Neural cell (in vitro differentiated cells): Measurements from ENCODE around the gene DNAJC7. TPM values are rescaled to one million over a fixed set of nuclear protein-coding genes. Genes with fewer than 3 reads are reported as not detected.
"Not testable (repeated sequence)": the region's sequence is repeated elsewhere in the genome, so short reads cannot be mapped to it uniquely, and the experiment has no call there.

Experiments
- H2AFZ ChIP-seq: fragments of 200-600, 300-800 bp; sonication (generic), shearing (Covaris generic); 2 replicates; pipeline ENCODE4 v1.6.0; 2014; ENCODE audit warnings: low read depth, mild to moderate bottlenecking, antibody characterized with exemption, low read length, moderate library complexity
- H3F3A ChIP-seq: fragments of 200-600 bp; shearing (Covaris generic); 2 replicates; pipeline ENCODE4 v1.6.1; 2016; ENCODE audit warnings: mild to moderate bottlenecking, moderate library complexity, mixed read lengths, antibody characterized with exemption, low read length; ENCODE audit not compliant: insufficient read depth, poor library complexity, severe bottlenecking
- H3K27ac ChIP-seq: fragments of 200-600, 300-800 bp; sonication (generic), shearing (Covaris generic); 2 replicates; pipeline ENCODE4 v1.5.1; 2014; ENCODE audit warnings: mild to moderate bottlenecking, low read length, moderate library complexity
- H3K27me3 ChIP-seq: fragments of 300-800, 200-600 bp; sonication (generic), shearing (Covaris generic); 2 replicates; pipeline ENCODE4 v1.6.0; 2014; ENCODE audit warnings: mild to moderate bottlenecking, low read depth, low read length, moderate library complexity; ENCODE audit not compliant: insufficient read depth
- H3K36me3 ChIP-seq: fragments of 300-800, 200-600 bp; sonication (generic), shearing (Covaris generic); 2 replicates; pipeline ENCODE4 v1.5.1; 2014; ENCODE audit warnings: mild to moderate bottlenecking, antibody characterized with exemption, low read length, moderate library complexity; ENCODE audit not compliant: insufficient read depth
- H3K4me2 ChIP-seq: fragments of 300-800, 200-600 bp; sonication (generic), shearing (Covaris generic); 2 replicates; pipeline ENCODE4 v1.6.0; 2014; ENCODE audit warnings: mild to moderate bottlenecking, low read length
- H3K4me3 ChIP-seq: fragments of 300-800, 200-600 bp; sonication (generic), shearing (Covaris generic); 2 replicates; pipeline ENCODE4 v1.5.1; 2014; ENCODE audit warnings: mild to moderate bottlenecking, low read length, moderate library complexity
- H3K79me2 ChIP-seq: fragments of 200-600 bp; shearing (Covaris generic); replicated peaks from 2 replicates; pipeline ENCODE4 v1.6.0; 2014; ENCODE audit warnings: mild to moderate bottlenecking, low read length, moderate library complexity; ENCODE audit not compliant: insufficient read depth
- H3K9ac ChIP-seq: fragments of 300-800, 200-600 bp; sonication (generic), shearing (Covaris generic); 2 replicates; pipeline ENCODE4 v1.6.1; 2016; ENCODE audit warnings: mild to moderate bottlenecking, low read length, mixed read lengths
- H3K9me2 ChIP-seq: fragments of 200-600 bp; shearing (Covaris generic); 2 replicates; pipeline ENCODE4 v1.6.1; 2016; ENCODE audit warnings: mild to moderate bottlenecking, low read length, mixed read lengths; ENCODE audit not compliant: insufficient read depth
- H3K9me3 ChIP-seq: fragments of 200-600, 300-800 bp; sonication (generic), shearing (Covaris generic); 2 replicates; pipeline ENCODE4 v1.6.1; 2016; ENCODE audit warnings: mild to moderate bottlenecking, mixed run types, low read length, moderate library complexity, mixed read lengths
- H4K20me1 ChIP-seq: fragments of 200-600 bp; shearing (Covaris generic); 2 replicates; pipeline ENCODE4 v1.6.1; 2016; ENCODE audit warnings: mild to moderate bottlenecking, mixed run types; ENCODE audit not compliant: insufficient read depth
- EP300 ChIP-seq: fragments of 450-650 bp; conservative IDR thresholded peaks from 2 replicates; pipeline ENCODE4 v1.6.1; 2014; ENCODE audit warnings: antibody characterized with exemption, mild to moderate bottlenecking, moderate library complexity; ENCODE audit not compliant: poor library complexity, severe bottlenecking
- EZH2 ChIP-seq: fragments of 200-600, 300-800 bp; shearing (Covaris generic), sonication (generic); IDR thresholded peaks from 2 replicates; pipeline ENCODE4 v1.6.1; 2014; ENCODE audit warnings: antibody characterized with exemption, low read length, borderline replicate concordance, mild to moderate bottlenecking; ENCODE audit not compliant: insufficient read depth, poor library complexity, severe bottlenecking
- MXI1 ChIP-seq: fragments of 450-650 bp; conservative IDR thresholded peaks from 2 replicates; pipeline ENCODE4 v1.6.1; 2014; ENCODE audit warnings: antibody characterized with exemption, mild to moderate bottlenecking; ENCODE audit not compliant: poor library complexity, severe bottlenecking
- POLR2AphosphoS5 ChIP-seq: IDR thresholded peaks from 2 replicates; pipeline ENCODE4 v1.6.1; 2012
- RAD21 ChIP-seq: fragments of 450-650 bp; conservative IDR thresholded peaks from 2 replicates; pipeline ENCODE4 v1.6.1; 2014; ENCODE audit warnings: antibody characterized with exemption, mild to moderate bottlenecking, moderate library complexity
- SMC3 ChIP-seq: fragments of 450-650 bp; conservative IDR thresholded peaks from 2 replicates; pipeline ENCODE4 v1.6.1; 2014; ENCODE audit warnings: antibody characterized with exemption, mild to moderate bottlenecking, moderate library complexity; ENCODE audit not compliant: poor library complexity
- TAF1 ChIP-seq: IDR thresholded peaks from 2 replicates; pipeline ENCODE4 v1.6.1; 2012; ENCODE audit warnings: low read depth
- polyA plus RNA-seq: library from polyadenylated mRNA; depleted of rRNA; stranded (reverse); fragments of >200 nt; gene quantifications from 2 replicates; pipeline ENCODE4 v1.2.3, GENCODE V29; 2014
- TF ChIP-seq, protein P1 (sequence below): IDR thresholded peaks from 2 replicates; pipeline ENCODE4 v1.6.1; 2012; ENCODE audit warnings: borderline replicate concordance
- TF ChIP-seq, protein P2 (sequence below): fragments of 450-650 bp; IDR thresholded peaks from 2 replicates; pipeline ENCODE4 v1.5.1; 2014; ENCODE audit warnings: antibody characterized with exemption, mild to moderate bottlenecking, moderate library complexity; ENCODE audit not compliant: poor library complexity, severe bottlenecking

The DNAJC7 gene
- polyA plus RNA-seq, 1 donor from 2014 or later: 126 TPM

DNA sequence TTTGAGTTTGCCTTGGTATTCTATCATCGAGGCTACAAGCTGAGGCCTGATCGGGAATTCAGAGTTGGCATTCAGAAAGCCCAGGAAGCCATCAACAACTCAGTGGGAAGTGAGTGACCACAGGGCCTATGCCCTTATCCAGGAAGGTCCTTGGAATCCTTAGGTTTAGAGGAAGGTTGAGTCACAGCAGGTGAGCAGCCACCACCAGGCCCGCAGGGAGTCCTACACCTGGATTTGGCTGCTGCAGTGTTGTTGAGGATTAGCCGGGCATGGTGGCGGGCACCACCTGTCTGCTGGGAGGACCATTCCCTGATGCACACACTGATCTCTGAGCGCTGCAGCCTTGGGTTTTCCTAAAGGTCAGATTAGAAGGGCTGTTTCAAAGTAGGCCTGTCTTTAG lies 81.6 kb downstream of the DNAJC7 start:
- no peaks in the 10 kb centered on the region for H3K9me2 ChIP-seq
- no peak for TF ChIP-seq TAF1
- TF ChIP-seq, protein P1, sequence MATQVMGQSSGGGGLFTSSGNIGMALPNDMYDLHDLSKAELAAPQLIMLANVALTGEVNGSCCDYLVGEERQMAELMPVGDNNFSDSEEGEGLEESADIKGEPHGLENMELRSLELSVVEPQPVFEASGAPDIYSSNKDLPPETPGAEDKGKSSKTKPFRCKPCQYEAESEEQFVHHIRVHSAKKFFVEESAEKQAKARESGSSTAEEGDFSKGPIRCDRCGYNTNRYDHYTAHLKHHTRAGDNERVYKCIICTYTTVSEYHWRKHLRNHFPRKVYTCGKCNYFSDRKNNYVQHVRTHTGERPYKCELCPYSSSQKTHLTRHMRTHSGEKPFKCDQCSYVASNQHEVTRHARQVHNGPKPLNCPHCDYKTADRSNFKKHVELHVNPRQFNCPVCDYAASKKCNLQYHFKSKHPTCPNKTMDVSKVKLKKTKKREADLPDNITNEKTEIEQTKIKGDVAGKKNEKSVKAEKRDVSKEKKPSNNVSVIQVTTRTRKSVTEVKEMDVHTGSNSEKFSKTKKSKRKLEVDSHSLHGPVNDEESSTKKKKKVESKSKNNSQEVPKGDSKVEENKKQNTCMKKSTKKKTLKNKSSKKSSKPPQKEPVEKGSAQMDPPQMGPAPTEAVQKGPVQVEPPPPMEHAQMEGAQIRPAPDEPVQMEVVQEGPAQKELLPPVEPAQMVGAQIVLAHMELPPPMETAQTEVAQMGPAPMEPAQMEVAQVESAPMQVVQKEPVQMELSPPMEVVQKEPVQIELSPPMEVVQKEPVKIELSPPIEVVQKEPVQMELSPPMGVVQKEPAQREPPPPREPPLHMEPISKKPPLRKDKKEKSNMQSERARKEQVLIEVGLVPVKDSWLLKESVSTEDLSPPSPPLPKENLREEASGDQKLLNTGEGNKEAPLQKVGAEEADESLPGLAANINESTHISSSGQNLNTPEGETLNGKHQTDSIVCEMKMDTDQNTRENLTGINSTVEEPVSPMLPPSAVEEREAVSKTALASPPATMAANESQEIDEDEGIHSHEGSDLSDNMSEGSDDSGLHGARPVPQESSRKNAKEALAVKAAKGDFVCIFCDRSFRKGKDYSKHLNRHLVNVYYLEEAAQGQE: no peak
- TF ChIP-seq EP300: no peak
- no peak for TF ChIP-seq POLR2AphosphoS5
- no peak for TF ChIP-seq EZH2
- TF ChIP-seq, protein P2, sequence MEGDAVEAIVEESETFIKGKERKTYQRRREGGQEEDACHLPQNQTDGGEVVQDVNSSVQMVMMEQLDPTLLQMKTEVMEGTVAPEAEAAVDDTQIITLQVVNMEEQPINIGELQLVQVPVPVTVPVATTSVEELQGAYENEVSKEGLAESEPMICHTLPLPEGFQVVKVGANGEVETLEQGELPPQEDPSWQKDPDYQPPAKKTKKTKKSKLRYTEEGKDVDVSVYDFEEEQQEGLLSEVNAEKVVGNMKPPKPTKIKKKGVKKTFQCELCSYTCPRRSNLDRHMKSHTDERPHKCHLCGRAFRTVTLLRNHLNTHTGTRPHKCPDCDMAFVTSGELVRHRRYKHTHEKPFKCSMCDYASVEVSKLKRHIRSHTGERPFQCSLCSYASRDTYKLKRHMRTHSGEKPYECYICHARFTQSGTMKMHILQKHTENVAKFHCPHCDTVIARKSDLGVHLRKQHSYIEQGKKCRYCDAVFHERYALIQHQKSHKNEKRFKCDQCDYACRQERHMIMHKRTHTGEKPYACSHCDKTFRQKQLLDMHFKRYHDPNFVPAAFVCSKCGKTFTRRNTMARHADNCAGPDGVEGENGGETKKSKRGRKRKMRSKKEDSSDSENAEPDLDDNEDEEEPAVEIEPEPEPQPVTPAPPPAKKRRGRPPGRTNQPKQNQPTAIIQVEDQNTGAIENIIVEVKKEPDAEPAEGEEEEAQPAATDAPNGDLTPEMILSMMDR: no peak
- no peak for TF ChIP-seq MXI1
- TF ChIP-seq RAD21: no peak
- no peak for TF ChIP-seq SMC3
- no peaks in the 10 kb centered on the region for H3K9me3 ChIP-seq
- no peak overlapping the region for H3K4me3 ChIP-seq
- no peaks in the 10 kb centered on the region for H3K27me3 ChIP-seq
- H3K4me2 ChIP-seq: no peak overlapping the region
- no peak overlapping the region for H3K9ac ChIP-seq
- H3K36me3 ChIP-seq: peaks cover 5% of the 10 kb centered on the region
- no peaks in the 10 kb centered on the region for H4K20me1 ChIP-seq
- no peaks in the 10 kb centered on the region for H3F3A ChIP-seq
- H3K79me2 ChIP-seq: peaks cover 8% of the 10 kb centered on the region
- H2AFZ ChIP-seq: no peak overlapping the region
- H3K27ac ChIP-seq: no peak overlapping the region

DNA sequence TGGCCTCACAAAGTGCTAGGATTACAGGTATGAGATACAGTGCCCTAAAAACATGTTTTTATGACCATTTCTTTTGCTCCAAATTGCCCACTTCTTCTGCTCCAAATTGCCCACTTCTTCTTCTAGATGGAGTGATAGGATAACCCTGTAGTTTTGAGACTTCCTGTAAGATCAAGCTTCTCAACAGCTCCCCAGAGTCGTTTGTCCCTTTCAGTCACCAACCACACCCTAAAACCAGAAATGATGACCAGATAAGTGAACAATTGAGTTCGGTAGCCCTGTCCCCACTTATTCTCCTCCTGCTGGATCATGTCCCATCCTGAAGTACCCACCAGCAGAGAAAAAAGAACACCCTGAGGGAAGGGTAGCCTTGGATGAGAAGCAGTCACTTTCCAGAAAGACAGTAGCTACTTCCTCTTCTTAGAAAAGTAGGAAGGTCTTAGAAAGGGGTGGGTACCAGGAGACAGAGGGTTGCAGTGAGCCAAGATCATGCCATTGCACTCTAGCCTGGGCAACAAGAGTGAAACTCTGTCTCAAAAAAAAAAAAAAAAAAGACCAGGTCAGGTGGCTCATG lies 84.3 kb downstream of the DNAJC7 start:
- H3K79me2 ChIP-seq: peaks cover 8% of the 10 kb centered on the region
- TF ChIP-seq EP300 (no peak), POLR2AphosphoS5 (no peak), RAD21 (no peak), TAF1 (no peak)

DNA sequence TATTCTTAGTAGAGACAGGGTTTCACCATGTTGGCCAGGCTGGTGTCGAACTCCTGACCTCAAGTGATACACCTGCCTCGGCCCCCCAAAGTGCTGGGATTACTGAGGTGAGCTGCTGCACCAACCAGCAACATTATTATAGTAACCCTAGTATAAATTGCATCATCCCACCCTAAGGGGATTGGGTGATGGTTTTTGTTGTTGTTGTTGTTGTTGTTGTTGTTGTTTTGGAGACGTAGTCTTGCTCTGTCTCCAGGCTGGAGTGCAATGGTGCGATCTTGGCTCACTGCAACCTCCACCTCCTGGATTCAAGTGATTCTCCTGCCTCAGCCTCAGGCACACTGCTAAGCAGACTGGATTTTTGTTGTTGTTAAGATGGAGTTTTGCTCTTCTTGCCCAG lies 85.5 kb downstream of the DNAJC7 start:
- H3K27ac ChIP-seq, H3K9me3 ChIP-seq, H3K36me3 ChIP-seq, H3K27me3 ChIP-seq, H2AFZ ChIP-seq, H3K79me2 ChIP-seq, H3K9ac ChIP-seq, H4K20me1 ChIP-seq, H3F3A ChIP-seq, H3K9me2 ChIP-seq, H3K4me2 ChIP-seq: not testable (repeated sequence)
- peak overlapping the region; percentile 69 for H3K4me3 ChIP-seq

More for the DNA sequence above, 84.3 kb downstream of the DNAJC7 start:
- H3K9me3 ChIP-seq: no peaks in the 10 kb centered on the region
- no peak overlapping the region for H3K9ac ChIP-seq
- no peak overlapping the region for H3K27ac ChIP-seq
- H3K36me3 ChIP-seq: peaks cover 5% of the 10 kb centered on the region
- no peak overlapping the region for H3K4me2 ChIP-seq
- no peaks in the 10 kb centered on the region for H3F3A ChIP-seq
- no peaks in the 10 kb centered on the region for H3K9me2 ChIP-seq
- no peaks in the 10 kb centered on the region for H4K20me1 ChIP-seq
- H3K27me3 ChIP-seq: no peaks in the 10 kb centered on the region
- H2AFZ ChIP-seq: no peak overlapping the region
- no peak overlapping the region for H3K4me3 ChIP-seq

DNA sequence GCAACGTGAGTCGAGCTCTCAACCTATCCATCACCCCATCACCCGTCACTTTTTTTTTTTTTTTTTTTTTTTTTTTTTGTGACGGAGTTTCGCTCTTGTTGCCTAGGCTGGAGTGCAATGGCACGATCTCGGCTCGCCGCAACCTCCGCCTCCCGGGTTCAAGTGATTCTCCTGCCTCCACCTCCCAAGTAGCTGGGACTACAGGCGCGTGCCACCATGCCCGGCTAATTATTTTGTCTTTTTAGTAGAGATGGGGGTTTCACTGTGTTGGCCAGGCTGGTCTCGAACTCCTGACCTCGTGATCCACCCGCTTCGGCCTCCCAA lies 86.4 kb downstream of the DNAJC7 start:
- Histone ChIP-seq H3K27ac (peak overlapping the region; percentile 92), H3K9ac (peak overlapping the region; percentile 81)

More for the DNA sequence above, 86.4 kb downstream of the DNAJC7 start:
- H3F3A ChIP-seq, H3K27me3 ChIP-seq, H4K20me1 ChIP-seq, H3K9me2 ChIP-seq, H3K9me3 ChIP-seq, H3K36me3 ChIP-seq, H3K79me2 ChIP-seq: not testable (repeated sequence)
- peak overlapping the region; percentile 86 for H3K4me2 ChIP-seq
- H2AFZ ChIP-seq: peak overlapping the region; percentile 71
- peak overlapping the region; percentile 69 for H3K4me3 ChIP-seq
